Measurements from ENCODE around the gene TNIK. TPM values are rescaled to one million over a fixed set of nuclear protein-coding genes. Genes with fewer than 3 reads are reported as not detected.

Gene TNIK
- polyA plus RNA-seq, 1 of the 3 experiments (the other 2 are of a cell fraction), result 19.4 TPM

DNA sequence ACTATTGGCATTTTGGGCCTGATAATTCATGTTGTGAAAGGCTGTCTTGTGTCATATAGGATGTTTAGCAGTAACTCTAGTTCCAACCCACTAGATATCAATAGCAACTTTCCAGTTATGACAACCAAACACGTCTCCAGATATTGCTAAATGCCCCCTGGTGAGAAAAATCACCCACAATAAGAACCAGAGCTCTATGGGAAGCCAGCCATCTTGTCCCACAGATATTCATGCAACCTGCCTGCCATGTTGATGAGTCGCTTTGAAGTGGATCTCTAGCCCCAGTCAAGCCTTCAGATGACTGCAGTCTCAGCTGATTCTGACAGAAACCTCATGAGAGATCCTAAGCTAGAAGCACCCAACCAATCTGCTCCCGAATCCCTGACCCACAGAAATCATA lies 5.6 kb upstream of the TNIK start:
- H4K20me1 ChIP-seq (ENCODE audit: insufficient read depth), result no peaks in the 10 kb centered on the region
- no peak overlapping the region for H3K4me3 ChIP-seq (ENCODE audit: low read depth in 2 of 2, low read length in 1 of 2)
- no peak for DNase-seq
- peaks cover 0 to 3% of the 10 kb centered on the region in 2 experiments; a peak in 1 of 4 replicates for H3K4me1 ChIP-seq (ENCODE audit: control insufficient read depth in 1 of 2, insufficient read depth in 2 of 2, low read depth in 1 of 2, low read length in 1 of 2)
- ChIA-PET POLR2A (no interaction called here), CTCF (no interaction called here)
- no peak overlapping the region for H2AFZ ChIP-seq (ENCODE audit: low read depth)
- H3K9me3 ChIP-seq, result no peaks in the 10 kb centered on the region
- H3F3A ChIP-seq (replicated peaks; ENCODE audit: insufficient read depth), result no peaks in the 10 kb centered on the region
- no peaks in the 10 kb centered on the region for H3K9me2 ChIP-seq
- WGBS (ENCODE audit: low lambda C conversion rate), result 92% methylated on average over 3 of the region's 3 CpGs
- no peak overlapping the region for H3K4me2 ChIP-seq
- no peak overlapping the region for H3K9ac ChIP-seq
- TF ChIP-seq USF2 (IDR thresholded peaks at IDR 0.05; ENCODE audit: borderline replicate concordance, low read depth, low read length) (no peak), PBX3 (IDR thresholded peaks at IDR 0.05) (no peak), ZBTB33 (IDR thresholded peaks at IDR 0.05; ENCODE audit: borderline replicate concordance, low read depth) (no peak), GABPA (IDR thresholded peaks at IDR 0.05; ENCODE audit: low read depth) (no peak), TAF1 (IDR thresholded peaks at IDR 0.05; ENCODE audit: borderline replicate concordance, low read depth, low read length) (no peak), MXI1 (IDR thresholded peaks at IDR 0.05; ENCODE audit: low read depth, low read length) (no peak), POLR2AphosphoS5 (IDR thresholded peaks at IDR 0.05; ENCODE audit: low read depth, low read length) (no peak), MEF2A (IDR thresholded peaks at IDR 0.05; ENCODE audit: borderline replicate concordance, low read depth) (no peak), EZH2phosphoT487 (IDR thresholded peaks at IDR 0.05; ENCODE audit: borderline replicate concordance, low read depth) (no peak), FOXM1 (IDR thresholded peaks at IDR 0.05; ENCODE audit: low read depth) (no peak), SMC3 (IDR thresholded peaks at IDR 0.05; ENCODE audit: low read depth, low read length) (no peak), FOSL2 (IDR thresholded peaks at IDR 0.05; ENCODE audit: borderline replicate concordance, low read depth) (no peak), NRF1 (IDR thresholded peaks at IDR 0.05; ENCODE audit: low read depth, low read length) (no peak), NFIC (IDR thresholded peaks at IDR 0.05; ENCODE audit: borderline replicate concordance) (no peak), GATA2 (CRISPR knock-in tag; IDR thresholded peaks at IDR 0.05) (no peak)
- TF ChIP-seq, protein P1, sequence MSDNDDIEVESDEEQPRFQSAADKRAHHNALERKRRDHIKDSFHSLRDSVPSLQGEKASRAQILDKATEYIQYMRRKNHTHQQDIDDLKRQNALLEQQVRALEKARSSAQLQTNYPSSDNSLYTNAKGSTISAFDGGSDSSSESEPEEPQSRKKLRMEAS (IDR thresholded peaks at IDR 0.05; ENCODE audit: low read depth), result no peak
- TF ChIP-seq, protein P2, sequence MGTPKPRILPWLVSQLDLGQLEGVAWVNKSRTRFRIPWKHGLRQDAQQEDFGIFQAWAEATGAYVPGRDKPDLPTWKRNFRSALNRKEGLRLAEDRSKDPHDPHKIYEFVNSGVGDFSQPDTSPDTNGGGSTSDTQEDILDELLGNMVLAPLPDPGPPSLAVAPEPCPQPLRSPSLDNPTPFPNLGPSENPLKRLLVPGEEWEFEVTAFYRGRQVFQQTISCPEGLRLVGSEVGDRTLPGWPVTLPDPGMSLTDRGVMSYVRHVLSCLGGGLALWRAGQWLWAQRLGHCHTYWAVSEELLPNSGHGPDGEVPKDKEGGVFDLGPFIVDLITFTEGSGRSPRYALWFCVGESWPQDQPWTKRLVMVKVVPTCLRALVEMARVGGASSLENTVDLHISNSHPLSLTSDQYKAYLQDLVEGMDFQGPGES (IDR thresholded peaks at IDR 0.05; ENCODE audit: low read depth, low read length), result no peak
- no peak overlapping the region for H3K27ac ChIP-seq (ENCODE audit: low read depth in 2 of 2, low read length in 1 of 2)
- H3K79me2 ChIP-seq (ENCODE audit: insufficient read depth), result peaks cover 12% of the 10 kb centered on the region
- H3K36me3 ChIP-seq (replicated peaks in 1 of 2; ENCODE audit: control insufficient read depth in 1 of 2, insufficient read depth in 2 of 2, low read length in 1 of 2), result no peaks in the 10 kb centered on the region
- H3K27me3 ChIP-seq (ENCODE audit: insufficient read depth), result no peaks in the 10 kb centered on the region
